NT2/D1 (cell line): ENCODE results near the gene FGD4.

Experiments
- DNase-seq: peaks from one replicate; pipeline ENCODE4 v3.0.0-alpha.2; 2011; ENCODE audit warnings: low read depth, low spot score
- H3K27me3 ChIP-seq: 2 replicates; pipeline ENCODE4 v1.6.0; 2011; ENCODE audit warnings: mild to moderate bottlenecking; ENCODE audit not compliant: insufficient read length, insufficient read depth
- H3K36me3 ChIP-seq: 2 replicates; pipeline ENCODE4 v1.6.1; 2011; ENCODE audit warnings: mild to moderate bottlenecking, low read length, mixed read lengths; ENCODE audit not compliant: insufficient read depth, insufficient read length
- H3K4me1 ChIP-seq: 2 replicates; pipeline ENCODE4 v1.5.1; 2011; ENCODE audit not compliant: insufficient read depth, insufficient read length
- H3K4me3 ChIP-seq: 2 replicates; pipeline ENCODE4 v1.5.1; 2011; ENCODE audit warnings: low read depth; ENCODE audit not compliant: insufficient read length
- H3K9ac ChIP-seq: 2 replicates; pipeline ENCODE4 v1.6.0; 2011; ENCODE audit warnings: low read depth; ENCODE audit not compliant: insufficient read length
- H3K9me3 ChIP-seq: 2 replicates; pipeline ENCODE4 v1.5.1; 2011; ENCODE audit warnings: mild to moderate bottlenecking, low read length; ENCODE audit not compliant: insufficient read depth
- SUZ12 ChIP-seq: IDR thresholded peaks from 2 replicates; pipeline ENCODE4 v1.6.1; 2011; ENCODE audit not compliant: insufficient read length, insufficient read depth; ENCODE audit errors: extremely low read depth
- YY1 ChIP-seq: IDR thresholded peaks from 2 replicates; pipeline ENCODE4 v1.6.1; 2011; ENCODE audit not compliant: insufficient read length, insufficient read depth
- ZNF274 ChIP-seq: IDR thresholded peaks from 2 replicates; pipeline ENCODE4 v1.6.1; 2011; ENCODE audit warnings: mild to moderate bottlenecking, low read depth, low read length

The FGD4 gene

DNA sequence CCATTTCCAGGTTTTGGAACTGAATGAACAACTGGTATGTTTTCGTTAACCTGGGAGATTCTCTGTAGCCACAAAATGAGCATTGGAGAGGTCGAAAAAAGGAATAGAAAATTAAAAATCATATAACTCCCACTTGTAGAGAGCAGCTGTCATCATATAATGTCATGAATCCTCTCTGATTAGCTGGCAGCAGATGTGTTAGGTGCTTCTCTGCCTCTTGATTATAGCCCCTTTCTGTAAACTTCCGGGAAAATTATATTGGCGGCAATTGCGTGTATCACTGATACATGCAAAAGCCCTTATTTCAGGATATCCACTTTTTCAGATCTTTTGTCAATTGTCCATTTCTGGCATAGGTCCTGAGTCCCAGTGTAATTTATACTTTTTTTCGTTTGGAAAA, 31.7 kb downstream of the FGD4 start:
- Histone ChIP-seq H3K4me3 (no peak overlapping the region), H3K9me3 (peaks cover 20% of the 10 kb centered on the region), H3K4me1 (peaks cover 7% of the 10 kb centered on the region), H3K9ac (no peak overlapping the region), H3K27me3 (no peaks in the 10 kb centered on the region), H3K36me3 (peaks cover 4% of the 10 kb centered on the region)
- TF ChIP-seq YY1 (no peak), ZNF274 (no peak), SUZ12 (no peak)
- no peak for DNase-seq

DNA sequence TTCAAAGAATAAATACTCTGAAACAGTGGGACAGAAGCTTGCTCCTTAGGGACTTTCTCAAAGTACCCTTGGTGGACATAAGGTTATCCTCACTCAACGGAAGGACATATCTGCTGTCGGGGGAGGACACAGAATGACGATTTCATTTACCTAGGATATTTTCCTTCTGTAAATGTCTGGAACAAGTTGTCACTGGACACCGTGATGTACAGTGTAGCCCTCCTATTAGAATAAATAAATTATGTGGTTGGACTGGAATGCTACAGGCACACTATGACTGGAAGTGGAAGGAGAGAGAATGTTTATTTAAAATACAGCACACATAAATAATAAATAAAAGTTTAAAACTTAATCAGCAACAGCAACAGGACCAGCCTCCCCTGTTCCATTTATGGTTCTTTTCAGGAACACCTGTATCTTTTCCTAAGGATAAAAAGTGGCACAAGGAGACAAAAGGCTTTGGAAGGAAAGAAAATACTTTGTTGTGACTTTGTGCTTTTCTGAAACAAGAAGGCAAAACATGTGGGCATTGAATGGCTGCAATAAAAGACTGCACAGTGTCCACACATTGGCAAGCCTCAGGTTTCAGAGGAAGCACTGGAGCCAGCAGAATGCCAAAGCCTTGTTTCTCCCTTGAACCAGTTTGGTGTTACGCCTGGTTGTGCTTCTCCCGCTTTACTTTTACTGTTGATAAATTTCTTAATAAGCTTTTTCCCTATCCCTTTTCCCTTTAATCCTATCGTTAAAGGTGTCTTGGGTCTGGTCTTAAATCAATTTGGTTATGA, 36.8 kb downstream of the FGD4 start:
- Histone ChIP-seq H3K27me3 (no peaks in the 10 kb centered on the region), H3K9ac (no peak overlapping the region), H3K4me1 (peaks cover 16% of the 10 kb centered on the region), H3K36me3 (peaks cover 10% of the 10 kb centered on the region), H3K4me3 (no peak overlapping the region), H3K9me3 (no peaks in the 10 kb centered on the region)
- no peak for DNase-seq
- TF ChIP-seq ZNF274 (no peak), SUZ12 (no peak), YY1 (no peak)

DNA sequence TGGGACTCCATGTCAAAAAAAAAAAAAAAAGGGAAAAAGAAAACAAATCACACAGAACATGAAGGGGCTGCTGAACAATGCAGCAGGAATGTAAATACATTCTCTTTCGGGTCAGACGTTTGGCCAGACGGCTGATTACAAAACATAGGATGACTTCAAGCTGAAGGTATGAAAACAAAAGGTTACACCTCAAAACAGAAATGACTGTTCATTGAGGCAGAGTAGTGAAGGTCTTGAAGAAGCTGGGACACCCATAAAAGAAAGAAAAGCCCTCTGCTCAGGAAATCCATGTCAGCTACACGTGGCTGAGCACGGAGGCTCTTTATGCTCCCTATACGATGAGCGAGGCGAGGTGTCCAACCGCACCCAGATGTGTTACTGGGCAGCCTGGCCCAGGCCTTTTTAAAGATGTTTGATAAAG, 37.7 kb downstream of the FGD4 start:
- Histone ChIP-seq H3K36me3 (peaks cover 10% of the 10 kb centered on the region), H3K27me3 (no peaks in the 10 kb centered on the region), H3K4me3 (no peak overlapping the region), H3K9me3 (no peaks in the 10 kb centered on the region), H3K4me1 (peaks cover 16% of the 10 kb centered on the region), H3K9ac (no peak overlapping the region)
- no peak for DNase-seq
- TF ChIP-seq SUZ12 (no peak), YY1 (no peak), ZNF274 (no peak)

DNA sequence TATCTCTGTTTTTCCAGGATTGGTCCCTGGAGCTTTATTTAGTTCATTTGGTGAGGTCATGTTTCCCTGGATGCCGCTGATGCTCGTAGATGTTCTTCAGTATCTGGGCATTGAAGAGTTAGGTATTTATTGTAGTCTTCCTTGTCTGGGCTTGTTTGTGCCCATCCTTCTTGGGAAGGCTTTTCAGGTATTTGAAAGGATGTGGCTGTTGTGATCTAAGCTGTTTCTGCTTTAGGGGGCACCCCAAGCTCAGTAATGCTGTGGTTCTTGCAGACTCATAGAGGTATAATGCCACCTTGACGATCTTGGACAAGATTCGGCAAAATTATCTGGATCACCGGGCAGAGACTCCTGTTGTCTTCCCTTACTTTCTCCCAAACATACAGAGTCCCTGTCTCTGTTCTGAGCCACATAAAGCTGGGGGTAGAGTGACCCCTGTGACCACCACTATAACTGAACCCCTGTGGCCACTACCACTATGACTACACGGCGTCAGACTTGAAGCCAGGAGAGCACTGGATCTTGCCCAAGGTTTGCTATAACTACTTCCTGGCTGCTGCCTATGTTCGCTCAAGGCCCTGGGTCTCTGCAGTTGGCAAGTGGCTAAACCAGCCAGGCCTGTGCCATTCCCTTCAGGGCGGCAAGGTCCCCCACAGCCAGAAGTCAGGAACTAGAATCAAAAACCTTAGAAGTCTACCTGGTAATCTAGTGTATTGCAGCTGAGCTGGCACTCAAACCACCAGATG, 40.9 kb downstream of the FGD4 start:
- Histone ChIP-seq H3K4me1 (peaks cover 16% of the 10 kb centered on the region), H3K27me3 (no peaks in the 10 kb centered on the region), H3K9ac (no peak overlapping the region), H3K36me3 (peaks cover 10% of the 10 kb centered on the region), H3K9me3 (no peaks in the 10 kb centered on the region), H3K4me3 (no peak overlapping the region)
- TF ChIP-seq SUZ12 (no peak), YY1 (no peak), ZNF274 (no peak)
- no peak for DNase-seq

DNA sequence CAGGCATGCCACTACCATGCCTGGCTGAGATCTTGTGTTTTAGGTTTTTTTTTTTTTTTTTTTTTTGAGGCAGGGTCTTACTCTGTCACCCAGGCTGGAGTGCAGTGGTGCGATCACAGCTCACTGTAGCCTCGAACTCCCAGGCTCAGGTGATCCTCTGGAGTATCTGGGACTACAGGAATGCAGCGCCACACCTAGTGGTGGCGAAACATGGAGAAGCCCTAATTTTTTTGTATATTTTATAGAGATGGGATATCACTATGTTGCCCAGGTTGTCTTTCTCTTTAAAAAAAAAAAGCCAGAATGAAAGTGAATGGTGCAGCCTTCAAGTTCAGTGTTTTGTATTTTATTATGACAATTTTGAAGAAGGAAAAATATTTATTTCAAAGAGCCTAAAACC, 44.1 kb downstream of the FGD4 start:
- H3K27me3 ChIP-seq, result no peaks in the 10 kb centered on the region
- no peak overlapping the region for H3K4me3 ChIP-seq
- H3K4me1 ChIP-seq, result peaks cover 14% of the 10 kb centered on the region

DNA sequence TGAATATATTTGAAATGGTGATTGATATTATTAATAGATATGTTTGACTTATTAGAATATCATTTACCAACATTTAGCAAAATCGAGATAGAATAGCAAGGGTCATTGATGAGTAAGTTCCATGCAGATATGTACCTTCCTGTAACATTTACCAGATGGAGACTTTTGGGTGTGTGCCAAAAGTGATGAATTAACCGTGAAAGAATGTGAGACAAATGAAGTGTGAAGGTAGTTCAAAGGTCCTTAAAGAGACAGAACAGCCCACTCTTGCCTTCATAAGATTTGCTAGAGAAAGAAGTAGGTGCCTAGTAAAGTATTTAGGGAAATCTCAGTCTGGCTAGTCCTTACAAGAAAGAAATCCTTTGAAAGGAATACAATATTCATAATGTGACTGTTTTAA, 45.5 kb downstream of the FGD4 start:
- peaks cover 10% of the 10 kb centered on the region for H3K36me3 ChIP-seq
- H3K9ac ChIP-seq, result no peak overlapping the region
- H3K4me3 ChIP-seq, result no peak overlapping the region
- DNase-seq, result no peak
- H3K4me1 ChIP-seq, result peaks cover 14% of the 10 kb centered on the region
- no peaks in the 10 kb centered on the region for H3K27me3 ChIP-seq
- no peaks in the 10 kb centered on the region for H3K9me3 ChIP-seq
- TF ChIP-seq ZNF274, result no peak

More for the DNA sequence above, 44.1 kb downstream of the FGD4 start:
- TF ChIP-seq ZNF274 (no peak), YY1 (no peak), SUZ12 (no peak)
- Histone ChIP-seq H3K9me3 (no peaks in the 10 kb centered on the region), H3K9ac (no peak overlapping the region), H3K36me3 (peaks cover 10% of the 10 kb centered on the region)
- no peak for DNase-seq

DNA sequence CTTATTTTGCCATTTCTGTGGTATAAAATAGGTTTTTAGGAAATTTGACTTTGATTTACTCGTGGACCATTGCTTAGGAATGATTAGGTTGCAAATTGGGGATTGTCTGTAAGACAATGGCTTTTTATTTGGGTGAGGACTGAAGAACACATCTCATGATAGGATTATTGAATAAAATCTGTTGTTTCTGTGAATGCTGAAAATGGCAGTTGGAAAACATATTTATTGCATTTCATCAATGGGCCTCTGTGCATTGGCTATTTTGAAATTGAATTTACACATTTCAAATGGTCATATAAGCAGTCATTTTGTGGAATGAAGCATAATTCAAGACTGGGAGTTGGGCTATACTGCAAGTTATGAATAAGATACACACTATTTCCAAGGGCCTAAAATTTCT, 46.0 kb downstream of the FGD4 start:
- DNase-seq, result no peak
- H3K9ac ChIP-seq, result no peak overlapping the region
- H3K4me3 ChIP-seq, result no peak overlapping the region
- H3K4me1 ChIP-seq, result peaks cover 13% of the 10 kb centered on the region
- TF ChIP-seq ZNF274 (no peak), YY1 (no peak), SUZ12 (no peak)
- H3K27me3 ChIP-seq, result no peaks in the 10 kb centered on the region
- H3K9me3 ChIP-seq, result no peaks in the 10 kb centered on the region
- H3K36me3 ChIP-seq, result peaks cover 7% of the 10 kb centered on the region
